Endodermal cell (in vitro differentiated cells): ENCODE data around the gene CCNI. TPM values are rescaled to one million over a fixed set of nuclear protein-coding genes. Genes with fewer than 3 reads are reported as not detected.

ENCODE experiments used
- DNase-seq: peaks from one replicate; pipeline ENCODE4 v3.0.0-alpha.2; 2017
- H3K27ac ChIP-seq: 2 replicates; pipeline ENCODE4 v1.5.1; 2013; ENCODE audit warnings: mild to moderate bottlenecking, low read depth, low read length, moderate library complexity
- H3K27me3 ChIP-seq: 2 replicates; pipeline ENCODE4 v1.6.1; 2013; ENCODE audit warnings: mild to moderate bottlenecking, low read length, moderate library complexity; ENCODE audit not compliant: insufficient read depth, control insufficient read depth, poor library complexity, severe bottlenecking
- H3K36me3 ChIP-seq: 2 replicates; pipeline ENCODE4 v1.7.0; 2013; ENCODE audit warnings: mild to moderate bottlenecking, low read length, moderate library complexity; ENCODE audit not compliant: control insufficient read depth, insufficient read depth
- H3K4me1 ChIP-seq: one replicate; pipeline ENCODE4 v1.7.0; 2013; ENCODE audit warnings: low read length; ENCODE audit not compliant: control insufficient read depth, insufficient read depth
- H3K4me3 ChIP-seq: 2 replicates; pipeline ENCODE4 v1.5.1; 2013; ENCODE audit warnings: mild to moderate bottlenecking, low read length, moderate library complexity
- H3K9ac ChIP-seq: 2 replicates; pipeline ENCODE4 v1.6.1; 2013; ENCODE audit warnings: mild to moderate bottlenecking, low read length, moderate library complexity; ENCODE audit not compliant: poor library complexity, severe bottlenecking; ENCODE audit errors: extremely low read depth
- H3K9me3 ChIP-seq: 2 replicates; pipeline ENCODE4 v1.6.1; 2013; ENCODE audit warnings: mild to moderate bottlenecking, low read length, moderate library complexity; ENCODE audit not compliant: control insufficient read depth
- H3K27ac Mint-ChIP-seq: 2 replicates; pipeline ENCODE4 v1.8.0; 2020; ENCODE audit warnings: mixed read lengths
- H3K27me3 Mint-ChIP-seq: 2 replicates; pipeline ENCODE4 v1.8.0; 2021; ENCODE audit warnings: mild to moderate bottlenecking, mixed read lengths; ENCODE audit not compliant: insufficient read depth
- H3K36me3 Mint-ChIP-seq: 2 replicates; pipeline ENCODE4 v1.8.0; 2020; ENCODE audit warnings: low read depth, mixed read lengths
- H3K4me1 Mint-ChIP-seq: 2 replicates; pipeline ENCODE4 v1.8.0; 2020; ENCODE audit warnings: mixed read lengths
- H3K4me3 Mint-ChIP-seq: 2 replicates; pipeline ENCODE4 v1.8.0; 2020; ENCODE audit warnings: mild to moderate bottlenecking, moderate library complexity, mixed read lengths
- H3K9me3 Mint-ChIP-seq: 2 replicates; pipeline ENCODE4 v1.8.0; 2020; ENCODE audit warnings: mild to moderate bottlenecking, mixed read lengths
- CTCF ChIP-seq: fragments of 200-600 bp; sonication (generic); conservative IDR thresholded peaks from 2 replicates; pipeline ENCODE4 v1.5.0; 2021; ENCODE audit warnings: antibody characterized with exemption, mild to moderate bottlenecking
- WGBS, 2 experiments: methylation state at CpG; one replicate each; pipeline versions ENCODE4 v1.1.5 to v1.1.7; 2013; ENCODE audit warnings: missing lambda C conversion rate in 2 of 2, mixed read lengths in 1 of 2; ENCODE audit not compliant: insufficient coverage in 1 of 2, insufficient read length in 1 of 2; 5-methylcytosine and 5-hydroxymethylcytosine counted together
- total RNA-seq, 2 donors: library from RNA; stranded (reverse); fragmentation: NEBNext Ultra II Directional in 1 of 2; extraction: Animal tissue kit (Norgen Biotek cat#: 25700) in 1 of 2; gene quantifications; 2 replicates in 1 of 2; 3 replicates in 1 of 2; pipeline ENCODE4 v1.2.1, GENCODE V29; 2021

The CCNI gene
- total RNA-seq, 2 donors from 2014 or later: 283 to 302 TPM

- no peak overlapping the region for H3K27ac ChIP-seq
- H3K9me3 ChIP-seq: no peaks in the 10 kb centered on the region
- Mint-ChIP-seq H3K27me3 (no peaks in the 10 kb centered on the region), H3K27ac (no peak overlapping the region), H3K4me1 (peaks cover 15% of the 10 kb centered on the region), H3K4me3 (no peak overlapping the region), H3K36me3 (peaks cover 83% of the 10 kb centered on the region), H3K9me3 (no peaks in the 10 kb centered on the region)
- no peak for DNase-seq
- no peak overlapping the region for H3K9ac ChIP-seq
- peaks cover 6% of the 10 kb centered on the region for H3K4me1 ChIP-seq
- H3K4me3 ChIP-seq: no peak overlapping the region
- no peak for TF ChIP-seq CTCF
- peaks cover 93% of the 10 kb centered on the region for H3K36me3 ChIP-seq
- WGBS, 2 experiments: 95 to 100% methylated on average over 1 of the region's 1 CpG
- no peaks in the 10 kb centered on the region for H3K27me3 ChIP-seq
Observed at GRCh38 chr4:77025643-77026321, 50.0 kb downstream of the CCNI start.

- WGBS, 2 experiments: 95 to 98% methylated on average over 9 to 11 of the region's 11 CpGs
- Histone ChIP-seq H3K4me3 (no peak overlapping the region), H3K9ac (no peak overlapping the region), H3K36me3 (peaks cover 94% of the 10 kb centered on the region), H3K27ac (no peak overlapping the region), H3K9me3 (no peaks in the 10 kb centered on the region), H3K4me1 (peaks cover 6% of the 10 kb centered on the region), H3K27me3 (no peaks in the 10 kb centered on the region)
- Mint-ChIP-seq H3K36me3 (peaks cover 85% of the 10 kb centered on the region), H3K4me1 (peaks cover 15% of the 10 kb centered on the region), H3K27me3 (no peaks in the 10 kb centered on the region), H3K27ac (peak overlapping the region; percentile 4), H3K9me3 (no peaks in the 10 kb centered on the region), H3K4me3 (no peak overlapping the region)
- TF ChIP-seq CTCF: no peak
- DNase-seq: no peak
Observed at GRCh38 chr4:77023920-77024319, 51.9 kb downstream of the CCNI start.

- Mint-ChIP-seq H3K9me3 (no peaks in the 10 kb centered on the region), H3K36me3 (peaks cover 77% of the 10 kb centered on the region), H3K4me3 (no peak overlapping the region), H3K4me1 (peaks cover 15% of the 10 kb centered on the region), H3K27ac (peak overlapping the region; percentile 88), H3K27me3 (no peaks in the 10 kb centered on the region)
- no peak overlapping the region for H3K4me3 ChIP-seq
- H3K9ac ChIP-seq: no peak overlapping the region
- H3K9me3 ChIP-seq: no peaks in the 10 kb centered on the region
- DNase-seq: peak; percentile 84
- TF ChIP-seq CTCF: peak; percentile 41
- WGBS, 2 experiments: 71 to 100% methylated on average over 1 to 5 of the region's 5 CpGs
- H3K36me3 ChIP-seq: peaks cover 92% of the 10 kb centered on the region
- peak overlapping the region; percentile 77 for H3K27ac ChIP-seq
- no peaks in the 10 kb centered on the region for H3K27me3 ChIP-seq
- peaks cover 6% of the 10 kb centered on the region for H3K4me1 ChIP-seq
Observed at GRCh38 chr4:77022560-77023179, 53.1 kb downstream of the CCNI start.
